Measurements from ENCODE around the gene GGT7. TPM values are rescaled to one million over a fixed set of nuclear protein-coding genes. Genes with fewer than 3 reads are reported as not detected.

The GGT7 gene
- total and polyA plus RNA-seq, 9 of the 15 experiments (the other 6 are each of a cell fraction or from before 2014, with no cell fraction given) = 0.04 to 18.3 (median 5.9) TPM

DNA sequence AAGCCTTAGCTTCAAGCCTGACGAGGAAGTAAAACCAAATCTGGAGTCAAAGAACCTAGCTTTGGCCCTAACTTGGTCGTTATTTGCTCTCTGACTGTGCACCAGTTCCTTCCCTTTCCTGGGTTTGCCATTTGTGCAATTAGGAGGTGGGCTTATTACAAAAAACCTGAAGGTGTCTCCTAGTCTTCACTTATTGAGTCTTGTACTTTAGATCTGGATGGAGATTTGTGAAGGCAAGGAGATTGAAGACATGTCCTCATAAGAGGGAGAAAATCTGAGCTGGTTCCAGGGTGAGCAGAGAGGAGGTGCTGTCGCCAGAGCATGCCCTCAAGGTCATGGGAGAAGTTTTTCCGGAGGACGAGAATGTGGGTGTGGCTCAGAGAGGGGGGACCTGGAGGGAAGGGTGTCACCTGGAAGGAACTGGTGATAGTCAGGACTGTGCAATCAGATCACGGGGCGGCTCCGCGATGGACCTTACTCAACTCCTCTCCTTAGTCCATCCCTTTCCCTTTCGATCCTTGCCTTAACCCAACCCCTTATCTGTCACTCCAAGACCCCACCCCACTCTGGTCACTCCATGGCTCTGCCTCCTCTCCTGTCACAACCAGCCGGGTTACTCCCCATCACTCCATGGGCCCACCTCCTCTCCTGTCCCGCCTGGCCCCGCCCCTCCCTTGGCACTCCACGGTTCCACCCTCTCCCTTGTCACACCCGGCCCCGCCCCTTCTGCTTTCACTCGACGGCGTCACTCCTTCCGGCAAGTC is 3.2 kb upstream of the GGT7 start (continued):
- TF ChIP-seq XRCC4 (IDR thresholded peaks at IDR 0.05; ENCODE audit: extremely low read depth, insufficient read depth, insufficient read length) (no peak), POLR2AphosphoS2 (IDR thresholded peaks at IDR 0.05; ENCODE audit: low read length) (no peak), HDAC1 (IDR thresholded peaks at IDR 0.05) (peak in 1 of 2 experiments; percentile 75; a peak in 2 of 4 replicates), SAP30 (IDR thresholded peaks at IDR 0.05; ENCODE audit: borderline replicate concordance, insufficient read depth, low read depth, low read length, poor library complexity, severe bottlenecking) (peak; percentile 12), PRMT5 (CRISPR knock-in tag; IDR thresholded peaks at IDR 0.05) (no peak), THRA (IDR thresholded peaks at IDR 0.05) (no peak), NR3C1 (CRISPR knock-in tag; IDR thresholded peaks at IDR 0.05) (no peak), MTF1 (CRISPR knock-in tag; IDR thresholded peaks at IDR 0.05; ENCODE audit: borderline replicate concordance) (no peak), ZNF785 (CRISPR knock-in tag; IDR thresholded peaks at IDR 0.05) (no peak), ESRRA (IDR thresholded peaks at IDR 0.05; ENCODE audit: borderline replicate concordance, low read depth) (peak; percentile 99), DPF2 (IDR thresholded peaks at IDR 0.05) (peak; percentile 73), ZNF766 (CRISPR knock-in tag; conservative IDR thresholded peaks at IDR 0.05) (no peak), ZNF224 (CRISPR knock-in tag; IDR thresholded peaks at IDR 0.05) (no peak), LARP7 (IDR thresholded peaks at IDR 0.05) (no peak), RAD21 (CRISPR knock-in tag; conservative IDR thresholded peaks at IDR 0.05 in 1 of 2, IDR thresholded peaks at IDR 0.05 in 1 of 2) (peak in 1 of 2 experiments; percentile 37; a peak in 2 of 4 replicates), MBD2 (IDR thresholded peaks at IDR 0.05; ENCODE audit: borderline replicate concordance, low read depth) (no peak), HLTF (IDR thresholded peaks at IDR 0.05) (peak; percentile 67), CREM (IDR thresholded peaks at IDR 0.05; ENCODE audit: low read depth) (peak; percentile 79), ZNF318 (IDR thresholded peaks at IDR 0.05; ENCODE audit: borderline replicate concordance in 1 of 2, low read depth in 1 of 2) (no peak), ZNF408 (CRISPR knock-in tag; IDR thresholded peaks at IDR 0.05; ENCODE audit: low read depth) (no peak)
